Thymus (tissue), 11 donors: ENCODE results near the gene TTLL11. TPM values are rescaled to one million over a fixed set of nuclear protein-coding genes. Genes with fewer than 3 reads are reported as not detected.

Experiments
- DNase-seq, 9 donors: peaks; one replicate each; pipeline ENCODE4 v3.0.0-alpha.2; 2013; ENCODE audit warnings: low spot score in 9 of 9, low read depth in 6 of 9, missing footprints in 1 of 9
- H3K27ac ChIP-seq, 2 donors: one replicate each; pipeline ENCODE4 v1.5.1; 2013; ENCODE audit warnings: control low read depth in 1 of 2, low read depth in 1 of 2, low read length in 1 of 2, mild to moderate bottlenecking in 1 of 2, moderate library complexity in 1 of 2
- H3K27me3 ChIP-seq, 2 donors: one replicate each; pipeline ENCODE4 v1.5.1; 2013; ENCODE audit warnings: low read length in 1 of 2; ENCODE audit not compliant: control insufficient read depth in 2 of 2, insufficient read depth in 1 of 2
- H3K36me3 ChIP-seq, 2 donors: one replicate each; pipeline ENCODE4 v1.5.1; 2013; ENCODE audit warnings: low read length in 1 of 2, mild to moderate bottlenecking in 1 of 2, moderate library complexity in 1 of 2; ENCODE audit not compliant: control insufficient read depth in 2 of 2, insufficient read depth in 2 of 2
- H3K4me1 ChIP-seq, 2 donors: one replicate each; pipeline ENCODE4 v1.5.1; 2013; ENCODE audit warnings: low read length in 2 of 2; ENCODE audit not compliant: control insufficient read depth in 2 of 2, insufficient read depth in 2 of 2
- H3K4me3 ChIP-seq, 2 donors: one replicate each; pipeline ENCODE4 v1.5.1; 2013; ENCODE audit warnings: low read length in 2 of 2, control low read depth in 1 of 2, mild to moderate bottlenecking in 1 of 2
- H3K9me3 ChIP-seq, 2 donors: one replicate each; pipeline ENCODE4 v1.5.1; 2013; ENCODE audit warnings: low read length in 1 of 2, mild to moderate bottlenecking in 1 of 2; ENCODE audit not compliant: control insufficient read depth in 2 of 2, insufficient read depth in 1 of 2
- WGBS: extraction: QIAGEN DNeasy Blood & Tissue Kit; methylation state at CpG from one replicate; pipeline ENCODE4 v1.1.7; 2013; 5-methylcytosine and 5-hydroxymethylcytosine counted together
- polyA plus RNA-seq: library from polyadenylated mRNA; stranded (reverse); fragments of 200-250 nt; gene quantifications from one replicate; pipeline ENCODE4 v1.2.3, GENCODE V29; 2013
- total RNA-seq: library from RNA; stranded (reverse); fragments of 120-200 nt; gene quantifications from one replicate; pipeline ENCODE4 v1.2.4, GENCODE V29; 2013
- donor health status: healthy.

The TTLL11 gene
- total and polyA plus RNA-seq, 2 donors, result 2.1 to 4.0 TPM

GRCh38 chr9:121968056-121968455 is 125.1 kb downstream of the TTLL11 start:
- Histone ChIP-seq H3K4me3 (no peak overlapping the region), H3K4me1 (no peaks in the 10 kb centered on the region), H3K27ac (no peak overlapping the region), H3K27me3 (no peaks in the 10 kb centered on the region), H3K36me3 (no peaks in the 10 kb centered on the region), H3K9me3 (no peaks in the 10 kb centered on the region)
- DNase-seq, result no peak
- WGBS, result 97% methylated on average over 8 of the region's 8 CpGs

GRCh38 chr9:121966706-121967105 is 126.4 kb downstream of the TTLL11 start:
- no peak for DNase-seq
- no peak overlapping the region for H3K27ac ChIP-seq
- 95% methylated on average over 1 of the region's 1 CpG for WGBS
- H3K4me1 ChIP-seq, result no peaks in the 10 kb centered on the region
- H3K9me3 ChIP-seq, result no peaks in the 10 kb centered on the region
- H3K27me3 ChIP-seq, result no peaks in the 10 kb centered on the region
- no peak overlapping the region for H3K4me3 ChIP-seq
- H3K36me3 ChIP-seq, result no peaks in the 10 kb centered on the region

GRCh38 chr9:121963528-121963995 is 129.5 kb downstream of the TTLL11 start:
- no peaks in the 10 kb centered on the region for H3K9me3 ChIP-seq
- no peak for DNase-seq

GRCh38 chr9:121962421-121962820 is 130.7 kb downstream of the TTLL11 start:
- Histone ChIP-seq H3K4me3 (no peak overlapping the region), H3K9me3 (no peaks in the 10 kb centered on the region), H3K36me3 (no peaks in the 10 kb centered on the region), H3K27ac (no peak overlapping the region), H3K27me3 (no peaks in the 10 kb centered on the region), H3K4me1 (no peaks in the 10 kb centered on the region)
- no peak for DNase-seq
- 99% methylated on average over 1 of the region's 1 CpG for WGBS

More at GRCh38 chr9:121963528-121963995, 129.5 kb downstream of the TTLL11 start:
- no peaks in the 10 kb centered on the region for H3K36me3 ChIP-seq
- no peak overlapping the region for H3K4me3 ChIP-seq
- H3K27me3 ChIP-seq, result no peaks in the 10 kb centered on the region
- H3K27ac ChIP-seq, result no peak overlapping the region
- 64% methylated on average over 8 of the region's 8 CpGs for WGBS
- H3K4me1 ChIP-seq, result no peaks in the 10 kb centered on the region

GRCh38 chr9:121960665-121961064 is 132.4 kb downstream of the TTLL11 start:
- Histone ChIP-seq H3K9me3 (no peaks in the 10 kb centered on the region), H3K4me3 (no peak overlapping the region), H3K27ac (no peak overlapping the region), H3K27me3 (no peaks in the 10 kb centered on the region), H3K4me1 (no peaks in the 10 kb centered on the region), H3K36me3 (no peaks in the 10 kb centered on the region)
- DNase-seq, result no peak
- WGBS, result 97% methylated on average over 7 of the region's 7 CpGs

- 75% methylated on average over 4 of the region's 4 CpGs for WGBS
- Histone ChIP-seq H3K27ac (no peak overlapping the region), H3K36me3 (no peaks in the 10 kb centered on the region), H3K27me3 (no peaks in the 10 kb centered on the region), H3K9me3 (no peaks in the 10 kb centered on the region), H3K4me1 (no peaks in the 10 kb centered on the region), H3K4me3 (no peak overlapping the region)
- no peak for DNase-seq
Observed at GRCh38 chr9:121958530-121958929, 134.6 kb downstream of the TTLL11 start.

GRCh38 chr9:121956808-121957207 is 136.3 kb downstream of the TTLL11 start:
- H3K4me1 ChIP-seq, result no peaks in the 10 kb centered on the region
- DNase-seq, result no peak
- no peak overlapping the region for H3K4me3 ChIP-seq
- H3K27ac ChIP-seq, result no peak overlapping the region
- H3K36me3 ChIP-seq, result no peaks in the 10 kb centered on the region
- 96% methylated on average over 6 of the region's 6 CpGs for WGBS
- no peaks in the 10 kb centered on the region for H3K27me3 ChIP-seq
- no peaks in the 10 kb centered on the region for H3K9me3 ChIP-seq

- no peaks in the 10 kb centered on the region for H3K4me1 ChIP-seq
- H3K36me3 ChIP-seq, result no peaks in the 10 kb centered on the region
- no peak overlapping the region for H3K27ac ChIP-seq
Observed at GRCh38 chr9:121955649-121956048, 137.5 kb downstream of the TTLL11 start.

GRCh38 chr9:121954477-121955140 is 138.5 kb downstream of the TTLL11 start:
- Histone ChIP-seq H3K27ac (no peak overlapping the region), H3K27me3 (no peaks in the 10 kb centered on the region), H3K9me3 (no peaks in the 10 kb centered on the region), H3K36me3 (no peaks in the 10 kb centered on the region), H3K4me1 (no peaks in the 10 kb centered on the region), H3K4me3 (no peak overlapping the region)
- 49% methylated on average over 7 of the region's 7 CpGs for WGBS
- DNase-seq, result no peak

More at GRCh38 chr9:121955649-121956048, 137.5 kb downstream of the TTLL11 start:
- 95% methylated on average over 1 of the region's 1 CpG for WGBS
- Histone ChIP-seq H3K9me3 (no peaks in the 10 kb centered on the region), H3K27me3 (no peaks in the 10 kb centered on the region), H3K4me3 (no peak overlapping the region)
- no peak for DNase-seq
